HG02642 (cell line): ENCODE measurements around the gene ANKRD53.
"Not testable (repeated sequence)": the region's sequence is repeated elsewhere in the genome, so short reads cannot be mapped to it uniquely, and the experiment has no call there.

Experiments
- ATAC-seq: cut with Tn5 transposase; IDR thresholded peaks from one replicate; pipeline ENCODE4 v1.9.1; 2021; ENCODE audit warnings: mild to moderate bottlenecking; ENCODE audit not compliant: unreplicated experiment, poor library complexity

ANKRD53 gene

GRCh38 chr2:71003966-71004755 is 25.7 kb downstream of the ANKRD53 start:
- ATAC-seq = no peak

GRCh38 chr2:71004857-71005256 is 26.4 kb downstream of the ANKRD53 start:
- ATAC-seq = no peak

GRCh38 chr2:71005271-71006202 is 27.1 kb downstream of the ANKRD53 start:
- ATAC-seq = no peak

- ATAC-seq = no peak
Observed at GRCh38 chr2:71006323-71006722, 27.9 kb downstream of the ANKRD53 start.

- ATAC-seq = no peak
Observed at GRCh38 chr2:71006955-71007799, 28.7 kb downstream of the ANKRD53 start.

- no peak for ATAC-seq
Observed at GRCh38 chr2:71008342-71008741, 29.9 kb downstream of the ANKRD53 start.

- ATAC-seq = not testable (repeated sequence)
Observed at GRCh38 chr2:71011786-71012185, 33.4 kb downstream of the ANKRD53 start.

GRCh38 chr2:71018625-71019024 is 40.2 kb downstream of the ANKRD53 start:
- ATAC-seq = no peak

- ATAC-seq = not testable (repeated sequence)
Observed at GRCh38 chr2:71019989-71020388, 41.6 kb downstream of the ANKRD53 start.

GRCh38 chr2:71021394-71021793 is 43.0 kb downstream of the ANKRD53 start:
- ATAC-seq = not testable (repeated sequence)

GRCh38 chr2:71023553-71024243 is 45.3 kb downstream of the ANKRD53 start:
- ATAC-seq = not testable (repeated sequence)
